H1 (cell line): ENCODE measurements around the gene RGS7BP. TPM values are rescaled to one million over a fixed set of nuclear protein-coding genes. Genes with fewer than 3 reads are reported as not detected.

Experiments
- CTCF ChIA-PET: fragments of 300-600 bp; sonication (Branson Sonifier 250); formaldehyde crosslinking; loops from one replicate; lab custom pipeline; 2021; ENCODE audit not compliant: partially characterized antibody; lab: Charles Lee
- POLR2A ChIA-PET: fragments of 300-600 bp; sonication (Branson Sonifier 250); formaldehyde crosslinking; loops from one replicate; lab custom pipeline; 2021; ENCODE audit warnings: inconsistent platforms; ENCODE audit not compliant: partially characterized antibody; lab: Charles Lee
- DNase-seq, 2 experiments: peaks; one replicate each; pipeline versions ENCODE4 v3.0.0 to v3.0.0-alpha.2; 2010 to 2022; ENCODE audit warnings: low spot score in 2 of 2, low read depth in 1 of 2, mixed read lengths in 1 of 2
- FAIRE-seq: peaks from 2 replicates; lab custom pipeline; 2011; peaks lifted over from hg19 to GRCh38; lab: Jason Lieb, UNC
- H2AFZ ChIP-seq: 2 replicates; pipeline ENCODE4 v1.8.1; 2012; ENCODE audit warnings: low read length, inconsistent platforms
- H2AK5ac ChIP-seq: 2 replicates; pipeline ENCODE4 v1.6.1; 2013; ENCODE audit warnings: low read depth, low read length
- H2BK120ac ChIP-seq: replicated peaks from 2 replicates; pipeline ENCODE3; 2013; ENCODE audit warnings: low read depth, low read length, inconsistent platforms
- H2BK12ac ChIP-seq: 2 replicates; pipeline ENCODE4 v1.6.1; 2013; ENCODE audit warnings: low read depth, low read length
- H2BK15ac ChIP-seq: 2 replicates; pipeline ENCODE4 v1.6.1; 2013; ENCODE audit warnings: low read length
- H2BK20ac ChIP-seq: 2 replicates; pipeline ENCODE4 v1.6.1; 2013; ENCODE audit warnings: low read length
- H2BK5ac ChIP-seq: 2 replicates; pipeline ENCODE4 v1.6.1; 2013; ENCODE audit warnings: low read depth, low read length
- H3K14ac ChIP-seq: 2 replicates; pipeline ENCODE4 v1.6.1; 2013; ENCODE audit warnings: inconsistent platforms; ENCODE audit not compliant: insufficient read length
- H3K18ac ChIP-seq: 2 replicates; pipeline ENCODE4 v1.6.1; 2013; ENCODE audit warnings: low read length; ENCODE audit errors: extremely low read depth
- H3K23ac ChIP-seq: 2 replicates; pipeline ENCODE4 v1.6.1; 2013; ENCODE audit warnings: inconsistent platforms; ENCODE audit not compliant: insufficient read length
- H3K23me2 ChIP-seq: 2 replicates; pipeline ENCODE4 v1.6.1; 2013; ENCODE audit warnings: low read depth, low read length
- H3K27ac ChIP-seq: 2 replicates; pipeline ENCODE4 v1.6.1; 2011; ENCODE audit warnings: low read depth, low read length, inconsistent platforms
- H3K27me3 ChIP-seq, 4 experiments: replicated peaks in 1 of 4; 1 replicate in 1 of 4; 2 replicates in 3 of 4; pipeline versions ENCODE4 v1.6.1 to v1.8.1; 2011 to 2013; ENCODE audit warnings: low read length in 3 of 4, mild to moderate bottlenecking in 3 of 4, inconsistent platforms in 2 of 4, mixed read lengths in 2 of 4, moderate library complexity in 1 of 4; ENCODE audit not compliant: control insufficient read depth in 3 of 4, insufficient read depth in 3 of 4; ENCODE audit errors: extremely low read depth in 1 of 4
- H3K36me3 ChIP-seq, 4 experiments: 2 replicates each; pipeline versions ENCODE4 v1.6.1 to v1.8.1; 2011 to 2013; ENCODE audit warnings: mild to moderate bottlenecking in 4 of 4, low read length in 3 of 4, moderate library complexity in 2 of 4, control low read depth in 1 of 4, inconsistent platforms in 1 of 4; ENCODE audit not compliant: insufficient read depth in 4 of 4, control insufficient read depth in 2 of 4
- H3K4ac ChIP-seq: replicated peaks from 2 replicates; pipeline ENCODE3; 2013; ENCODE audit warnings: low read length, low read depth, mixed read lengths, inconsistent platforms; ENCODE audit not compliant: insufficient read length
- H3K4me1 ChIP-seq, 4 experiments: replicated peaks in 1 of 4; 1 replicate in 1 of 4; 2 replicates in 3 of 4; pipeline versions ENCODE4 v1.6.1 to v1.8.1; 2011 to 2013; ENCODE audit warnings: low read length in 3 of 4, inconsistent platforms in 2 of 4, mixed read lengths in 1 of 4; ENCODE audit not compliant: insufficient read depth in 4 of 4, control insufficient read depth in 3 of 4
- H3K4me2 ChIP-seq, 2 experiments: 2 replicates each; pipeline versions ENCODE4 v1.6.1 to v1.8.1; 2011 to 2013; ENCODE audit warnings: low read depth in 2 of 2, low read length in 2 of 2, control low read depth in 1 of 2, inconsistent platforms in 1 of 2, mild to moderate bottlenecking in 1 of 2; ENCODE audit not compliant: insufficient read depth in 1 of 2
- H3K4me3 ChIP-seq, 4 experiments: fragments of 200-600, 300-600 bp in 1 of 4; sonication (generic), shearing (Covaris generic), sonication (Bioruptor Twin) in 1 of 4; 2 replicates each; pipeline versions ENCODE4 v1.5.1 to v1.8.1; 2011 to 2016; ENCODE audit warnings: low read length in 4 of 4, low read depth in 3 of 4, control low read depth in 2 of 4, inconsistent platforms in 2 of 4, mild to moderate bottlenecking in 2 of 4, mixed read lengths in 1 of 4, moderate library complexity in 1 of 4; ENCODE audit not compliant: insufficient read depth in 2 of 4; ENCODE audit errors: extremely low read depth in 1 of 4
- H3K56ac ChIP-seq: replicated peaks from 2 replicates; pipeline ENCODE3; 2013; ENCODE audit warnings: low read depth, mild to moderate bottlenecking, mixed read lengths, low read length, inconsistent platforms; ENCODE audit not compliant: insufficient read length
- H3K79me1 ChIP-seq: 2 replicates; pipeline ENCODE4 v1.6.1; 2013; ENCODE audit warnings: low read depth, low read length, control low read depth
- H3K79me2 ChIP-seq, 2 experiments: 2 replicates each; pipeline versions ENCODE4 v1.6.1 to v1.8.1; 2012 to 2013; ENCODE audit warnings: low read length in 2 of 2, mild to moderate bottlenecking in 2 of 2, inconsistent platforms in 1 of 2; ENCODE audit not compliant: insufficient read depth in 2 of 2, control insufficient read depth in 1 of 2
- H3K9ac ChIP-seq, 4 experiments: replicated peaks in 1 of 4; 1 replicate in 1 of 4; 2 replicates in 3 of 4; pipeline versions ENCODE4 v1.6.1 to v1.8.1; 2011 to 2013; ENCODE audit warnings: low read depth in 3 of 4, low read length in 3 of 4, control low read depth in 2 of 4, mild to moderate bottlenecking in 2 of 4, moderate library complexity in 2 of 4, inconsistent platforms in 1 of 4; ENCODE audit errors: extremely low read depth in 1 of 4
- H3K9me3 ChIP-seq, 2 experiments: 2 replicates each; pipeline versions ENCODE4 v1.6.1 to v1.8.1; 2012 to 2013; ENCODE audit warnings: mild to moderate bottlenecking in 2 of 2, moderate library complexity in 2 of 2, control low read depth in 1 of 2, inconsistent platforms in 1 of 2, low read depth in 1 of 2, low read length in 1 of 2, mixed read lengths in 1 of 2; ENCODE audit not compliant: insufficient read depth in 2 of 2
- H4K20me1 ChIP-seq, 2 experiments: replicated peaks in 1 of 2; 2 replicates each; pipeline versions ENCODE3 to v1.8.1; 2011 to 2013; ENCODE audit warnings: inconsistent platforms in 2 of 2, low read length in 2 of 2, mild to moderate bottlenecking in 1 of 2; ENCODE audit not compliant: insufficient read depth in 2 of 2, control insufficient read depth in 1 of 2
- H4K5ac ChIP-seq: 2 replicates; pipeline ENCODE4 v1.6.1; 2013; ENCODE audit warnings: low read length, low read depth, mixed read lengths, inconsistent platforms; ENCODE audit not compliant: insufficient read length
- H4K8ac ChIP-seq: 2 replicates; pipeline ENCODE4 v1.8.0; 2013; ENCODE audit warnings: mild to moderate bottlenecking, moderate library complexity, low read length, inconsistent platforms; ENCODE audit not compliant: insufficient read depth; ENCODE audit errors: extremely low read depth
- H4K91ac ChIP-seq: replicated peaks from 2 replicates; pipeline ENCODE3; 2013; ENCODE audit warnings: low read length, mixed read lengths, inconsistent platforms; ENCODE audit not compliant: insufficient read length
- BRCA1 ChIP-seq: IDR thresholded peaks from 2 replicates; pipeline ENCODE4 v1.6.1; 2012; ENCODE audit warnings: low read depth, low read length, improper control_type of control experiment
- EP300 ChIP-seq, 2 experiments: IDR thresholded peaks; 1 replicate in 1 of 2; 2 replicates in 1 of 2; pipeline ENCODE4 v1.6.1; 2011 to 2012; ENCODE audit warnings: low read depth in 2 of 2, low read length in 2 of 2, mild to moderate bottlenecking in 2 of 2, borderline replicate concordance in 1 of 2, inconsistent platforms in 1 of 2, moderate library complexity in 1 of 2
- EZH2 ChIP-seq: fragments of 200-600 bp; sonication (generic); IDR thresholded peaks from 2 replicates; pipeline ENCODE4 v1.7.1; 2012; ENCODE audit warnings: low read depth, mild to moderate bottlenecking, moderate library complexity, low read length, inconsistent platforms; ENCODE audit not compliant: severe bottlenecking
- HDAC2 ChIP-seq, 2 experiments: fragments of 300-600 bp in 1 of 2; sonication (generic) in 1 of 2; IDR thresholded peaks; 2 replicates each; pipeline ENCODE4 v1.6.1; 2011 to 2012; ENCODE audit warnings: low read depth in 2 of 2, low read length in 2 of 2, mild to moderate bottlenecking in 2 of 2, moderate library complexity in 2 of 2, borderline replicate concordance in 1 of 2, inconsistent platforms in 1 of 2
- HDAC6 ChIP-seq: IDR thresholded peaks from one replicate; pipeline ENCODE4 v1.7.1; 2012; ENCODE audit warnings: low read depth, mild to moderate bottlenecking, inconsistent platforms, low read length, moderate library complexity
- JUN ChIP-seq: IDR thresholded peaks from 2 replicates; pipeline ENCODE4 v1.6.1; 2011; ENCODE audit warnings: low read depth, mild to moderate bottlenecking, improper control_type of control experiment, low read length
- NRF1 ChIP-seq: IDR thresholded peaks from 2 replicates; pipeline ENCODE4 v1.6.1; 2011; ENCODE audit warnings: mild to moderate bottlenecking, low read depth, low read length, improper control_type of control experiment
- POLR2AphosphoS5 ChIP-seq: IDR thresholded peaks from 2 replicates; pipeline ENCODE4 v1.6.1; 2011; ENCODE audit warnings: low read depth, low read length
- RFX5 ChIP-seq: IDR thresholded peaks from 2 replicates; pipeline ENCODE4 v1.6.1; 2011; ENCODE audit warnings: low read depth, low read length, improper control_type of control experiment, borderline replicate concordance
- RXRA ChIP-seq: IDR thresholded peaks from 2 replicates; pipeline ENCODE4 v1.6.1; 2011; ENCODE audit warnings: low read depth, mild to moderate bottlenecking, low read length, moderate library complexity; ENCODE audit not compliant: insufficient read depth
- SIN3A ChIP-seq, 2 experiments: IDR thresholded peaks in 1 of 2; conservative IDR thresholded peaks in 1 of 2; 2 replicates each; pipeline ENCODE4 v1.6.1; 2011 to 2012; ENCODE audit warnings: low read length in 2 of 2, improper control_type of control experiment in 1 of 2, low read depth in 1 of 2, mild to moderate bottlenecking in 1 of 2
- SIX5 ChIP-seq: IDR thresholded peaks from 2 replicates; pipeline ENCODE4 v1.6.1; 2011; ENCODE audit warnings: mild to moderate bottlenecking, low read depth, low read length
- SP2 ChIP-seq: IDR thresholded peaks from 2 replicates; pipeline ENCODE4 v1.6.1; 2012; ENCODE audit warnings: mild to moderate bottlenecking, low read length, inconsistent platforms
- WGBS, 2 experiments: shearing (Covaris generic) in 1 of 2; methylation state at CpG; one replicate each; pipeline versions ENCODE4 v1.1.6 to v1.1.7; 2013 to 2015; ENCODE audit warnings: low lambda C conversion rate in 2 of 2, mixed read lengths in 2 of 2, inconsistent platforms in 1 of 2, low coverage in 1 of 2, missing lambda C conversion rate in 1 of 2; ENCODE audit not compliant: insufficient replicate concordance in 2 of 2, insufficient coverage in 1 of 2, insufficient read length in 1 of 2; ENCODE audit errors: extremely low coverage in 1 of 2, missing lambda C conversion rate in 1 of 2; 5-methylcytosine and 5-hydroxymethylcytosine counted together
- polyA plus RNA-seq, 7 experiments: library from polyadenylated mRNA; depleted of rRNA in 3 of 7; stranded (reverse) in 5 of 7; unstranded in 2 of 7; fragments of >200 nt in 5 of 7; fragments of 200-250 nt in 2 of 7; gene quantifications; 1 replicate in 5 of 7; 2 replicates in 1 of 7; 4 replicates in 1 of 7; pipeline versions ENCODE4 v1.2.1 to v1.2.3, GENCODE V29; 2011 to 2013; ENCODE audit warnings: missing spikeins in 2 of 7, mixed read lengths in 2 of 7
- total RNA-seq: library from RNA; stranded (reverse); fragmentation: NEBNext Ultra II Directional; extraction: Animal tissue kit (Norgen Biotek cat#: 25700); gene quantifications from 2 replicates; pipeline ENCODE4 v1.2.1, GENCODE V29; 2021
- TF ChIP-seq, protein P1 (sequence below): IDR thresholded peaks from 2 replicates; pipeline ENCODE4 v1.6.1; 2011; ENCODE audit warnings: low read depth, mild to moderate bottlenecking, low read length; ENCODE audit not compliant: insufficient read depth

The RGS7BP gene
- total and polyA plus RNA-seq, 2 of the 8 experiments (the other 6 are each of a cell fraction or from before 2014, with no cell fraction given) = 0.65 to 2.3 TPM

DNA sequence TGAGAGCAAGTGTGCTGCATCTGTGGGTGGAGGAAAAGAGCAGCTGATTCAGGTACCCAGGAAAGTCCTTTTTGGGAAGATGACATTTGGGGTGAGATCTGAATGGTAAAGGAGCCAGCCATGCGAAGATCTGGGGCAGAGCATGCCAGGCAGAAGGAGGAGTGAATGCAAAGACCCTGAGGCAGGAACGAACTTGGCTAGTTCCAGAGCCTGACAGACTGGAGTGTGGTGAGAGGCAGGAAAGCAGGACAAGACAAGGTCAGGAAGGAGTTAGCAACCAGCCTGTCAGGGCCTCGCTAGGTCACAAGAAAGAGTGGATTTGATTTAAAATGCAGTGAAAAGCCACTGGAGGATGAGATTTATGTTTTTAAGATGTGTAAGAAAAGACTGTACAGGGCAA lies 28.2 kb downstream of the RGS7BP start:
- Histone ChIP-seq H4K91ac (no peak overlapping the region), H3K79me1 (no peaks in the 10 kb centered on the region), H2BK20ac (no peak overlapping the region), H4K8ac (no peak overlapping the region), H2BK5ac (no peak overlapping the region), H3K27ac (no peak overlapping the region), H3K27me3 (no peaks in the 10 kb centered on the region), H3K4ac (no peak overlapping the region), H3K4me3 (no peak overlapping the region), H3K14ac (no peak overlapping the region), H3K36me3 (no peaks in the 10 kb centered on the region), H3K23ac (no peak overlapping the region), H2AFZ (no peak overlapping the region), H3K56ac (no peak overlapping the region), H3K4me2 (no peak overlapping the region), H2BK120ac (no peak overlapping the region), H3K9ac (no peak overlapping the region), H3K9me3 (no peaks in the 10 kb centered on the region), H3K4me1 (peaks cover 0 to 3% (median 0%) of the 10 kb centered on the region in 4 experiments; a peak in 1 of 7 replicates), H4K5ac (no peak overlapping the region), H3K18ac (no peak overlapping the region), H2BK15ac (no peak overlapping the region), H3K23me2 (no peaks in the 10 kb centered on the region), H2AK5ac (no peak overlapping the region), H3K79me2 (no peaks in the 10 kb centered on the region), H4K20me1 (no peaks in the 10 kb centered on the region), H2BK12ac (no peak overlapping the region)
- no peak for FAIRE-seq
- ChIA-PET CTCF (no interaction called here), POLR2A (no interaction called here)
- 74% methylated on average over 3 of the region's 3 CpGs; no CpG with 5 or more reads in 1 of the 2 experiments for WGBS, 2 experiments
- no peak for DNase-seq
- TF ChIP-seq HDAC2 (IDR thresholded peaks at IDR 0.05; ENCODE audit: borderline replicate concordance in 1 of 2, low read depth in 2 of 2, low read length in 2 of 2) (no peak), RXRA (no peak), RFX5 (no peak), POLR2AphosphoS5 (no peak), BRCA1 (no peak), NRF1 (no peak), SP2 (no peak), EZH2 (no peak), SIX5 (no peak), JUN (no peak), SIN3A (conservative IDR thresholded peaks at IDR 0.05 in 1 of 2, IDR thresholded peaks at IDR 0.05 in 1 of 2; ENCODE audit: low read depth in 1 of 2, low read length in 2 of 2) (no peak), HDAC6 (no peak), EP300 (IDR thresholded peaks at IDR 0.05; ENCODE audit: borderline replicate concordance in 1 of 2, low read depth in 2 of 2, low read length in 2 of 2) (no peak)
- TF ChIP-seq, protein P1, sequence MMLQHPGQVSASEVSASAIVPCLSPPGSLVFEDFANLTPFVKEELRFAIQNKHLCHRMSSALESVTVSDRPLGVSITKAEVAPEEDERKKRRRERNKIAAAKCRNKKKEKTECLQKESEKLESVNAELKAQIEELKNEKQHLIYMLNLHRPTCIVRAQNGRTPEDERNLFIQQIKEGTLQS = no peak
